GM18499 (cell line): Measurements from ENCODE around the gene CARS2.

Experiments used
- ATAC-seq: cut with Tn5 transposase; IDR thresholded peaks from one replicate; pipeline ENCODE4 v1.9.1; 2021; ENCODE audit warnings: moderate number of reproducible peaks; ENCODE audit not compliant: insufficient read depth, unreplicated experiment

The CARS2 gene

DNA sequence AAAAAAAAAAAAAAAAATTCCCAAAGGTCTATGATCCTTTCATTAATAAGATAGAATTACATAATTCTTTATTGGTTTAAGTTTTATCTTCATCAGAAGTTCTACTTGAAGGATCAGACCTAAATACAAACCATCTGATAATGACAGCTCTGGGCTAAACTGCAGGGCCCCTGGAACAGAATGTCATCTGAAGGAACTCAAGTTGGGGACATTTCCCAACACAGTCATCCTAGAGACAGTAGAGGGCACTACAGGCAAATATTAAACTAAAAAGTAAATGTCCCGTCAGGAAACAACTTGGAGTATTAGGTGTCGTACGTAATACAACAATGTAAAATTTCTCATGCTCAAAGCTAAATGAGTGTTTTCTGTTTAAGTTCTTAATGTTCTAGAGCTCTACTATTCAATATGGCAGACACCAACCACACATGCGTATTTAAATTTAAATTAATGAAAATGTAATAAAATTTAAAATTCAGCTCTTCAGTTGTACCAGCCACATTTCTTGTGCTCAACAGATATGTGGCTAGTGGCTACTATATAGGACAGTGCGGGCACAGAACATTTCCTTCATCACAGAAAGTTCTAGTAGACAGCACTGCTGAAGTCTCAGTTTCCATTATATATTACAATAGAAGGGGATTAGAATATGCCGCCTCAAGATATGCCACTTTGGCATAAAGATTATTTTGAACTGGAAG is 112.3 kb downstream of the CARS2 start:
- ATAC-seq, result peak; percentile 82

DNA sequence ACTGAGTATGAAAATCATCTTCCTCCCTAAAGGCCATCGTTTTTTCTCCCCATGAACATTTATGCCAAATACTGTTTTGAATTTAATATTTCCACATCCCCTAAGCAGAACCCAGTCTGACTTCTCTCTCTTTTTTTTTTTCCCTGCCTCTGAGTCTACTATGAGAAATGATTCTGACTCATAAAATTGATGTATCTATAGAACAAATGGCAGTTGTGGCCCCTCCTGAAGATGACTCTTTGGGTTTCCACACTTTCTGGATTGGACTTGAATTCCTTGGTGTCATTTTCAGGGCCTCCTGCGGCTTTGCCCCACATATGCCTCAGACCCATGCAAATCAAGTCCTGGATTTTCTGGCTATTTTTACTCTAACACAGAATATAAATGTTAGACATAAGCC is 113.3 kb downstream of the CARS2 start:
- ATAC-seq, result no peak
